GM10847 (cell line): ENCODE data around the gene DDX10.

ENCODE experiments used
- POLR2A ChIP-seq: IDR thresholded peaks from 2 replicates; pipeline ENCODE4 v1.6.1; 2011; ENCODE audit not compliant: insufficient read length; ENCODE audit errors: extremely low read depth

Gene DDX10

DNA sequence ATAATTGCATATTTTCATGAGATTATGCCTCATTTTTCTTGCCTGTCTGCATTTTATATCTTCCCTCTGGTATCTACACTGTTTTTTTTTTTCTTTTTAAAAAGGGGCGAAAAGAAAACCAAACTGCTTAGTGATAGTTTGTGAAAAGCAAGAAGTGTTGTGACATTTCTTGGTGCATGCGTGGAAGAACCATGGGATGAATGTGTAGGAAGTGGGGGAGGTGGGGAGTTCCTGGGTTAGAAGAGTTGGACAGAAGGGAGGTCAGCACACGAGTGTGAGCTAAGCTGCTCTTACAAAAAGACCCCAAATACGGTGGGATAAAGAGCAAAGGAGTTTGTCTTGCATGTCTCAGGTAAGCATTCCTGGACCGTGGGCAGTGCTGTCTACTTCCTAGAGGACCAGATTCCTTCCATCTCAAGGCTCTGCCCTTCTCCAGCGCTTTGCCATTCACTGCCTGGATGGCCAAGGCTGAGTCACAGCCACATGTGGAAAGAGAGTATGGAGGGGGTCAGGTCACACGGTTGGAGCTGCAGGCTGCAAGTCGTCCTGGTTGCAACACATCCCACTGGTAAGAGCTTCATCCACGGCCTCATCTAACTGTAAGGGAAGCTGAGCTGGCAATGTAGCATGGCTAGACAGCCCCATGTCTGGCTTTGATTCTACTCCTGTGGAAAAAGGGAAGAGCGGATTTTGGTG is 300.6 kb downstream of the DDX10 start:
- no peak for TF ChIP-seq POLR2A

DNA sequence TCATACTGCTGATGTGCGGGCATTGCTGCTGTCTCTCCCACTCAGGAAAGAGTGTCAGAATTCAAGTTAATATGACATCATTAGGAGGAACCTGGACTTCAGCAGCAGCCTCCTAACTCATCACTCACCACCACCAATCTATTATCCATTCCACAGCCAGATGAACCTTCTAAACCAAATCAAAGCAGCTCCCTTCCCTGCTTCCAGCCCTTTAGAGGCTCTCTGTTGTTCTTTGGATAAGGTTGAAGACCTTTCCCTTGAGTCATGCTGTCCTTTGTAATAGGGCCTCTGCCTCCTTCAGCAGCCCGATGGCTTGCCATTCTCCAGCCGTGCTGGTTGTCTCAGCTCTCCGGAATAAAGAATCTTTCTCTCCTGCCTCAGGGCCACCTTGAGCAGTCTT is 301.3 kb downstream of the DDX10 start:
- TF ChIP-seq POLR2A: no peak

GRCh38 chr11:108966978-108967377 is 302.1 kb downstream of the DDX10 start:
- TF ChIP-seq POLR2A: no peak

DNA sequence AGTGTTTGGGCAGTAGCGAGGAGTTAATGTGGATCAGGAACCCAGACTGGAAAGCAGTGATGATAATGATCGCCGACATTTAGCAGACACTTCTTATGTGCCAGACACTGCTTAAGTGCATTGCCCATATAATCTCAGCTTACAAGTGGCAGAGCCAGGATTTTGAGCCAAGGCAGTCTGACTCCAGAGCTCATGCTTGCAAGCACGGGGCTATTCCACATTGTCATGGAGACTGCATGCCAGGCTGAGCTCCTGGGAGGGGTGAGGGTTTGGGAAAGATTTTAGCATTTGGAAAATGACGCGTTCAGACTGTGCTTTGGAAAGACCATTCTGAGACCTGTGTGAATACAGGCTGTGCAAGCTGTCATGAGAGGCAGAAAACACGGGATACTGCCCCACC is 302.7 kb downstream of the DDX10 start:
- TF ChIP-seq POLR2A: no peak

DNA sequence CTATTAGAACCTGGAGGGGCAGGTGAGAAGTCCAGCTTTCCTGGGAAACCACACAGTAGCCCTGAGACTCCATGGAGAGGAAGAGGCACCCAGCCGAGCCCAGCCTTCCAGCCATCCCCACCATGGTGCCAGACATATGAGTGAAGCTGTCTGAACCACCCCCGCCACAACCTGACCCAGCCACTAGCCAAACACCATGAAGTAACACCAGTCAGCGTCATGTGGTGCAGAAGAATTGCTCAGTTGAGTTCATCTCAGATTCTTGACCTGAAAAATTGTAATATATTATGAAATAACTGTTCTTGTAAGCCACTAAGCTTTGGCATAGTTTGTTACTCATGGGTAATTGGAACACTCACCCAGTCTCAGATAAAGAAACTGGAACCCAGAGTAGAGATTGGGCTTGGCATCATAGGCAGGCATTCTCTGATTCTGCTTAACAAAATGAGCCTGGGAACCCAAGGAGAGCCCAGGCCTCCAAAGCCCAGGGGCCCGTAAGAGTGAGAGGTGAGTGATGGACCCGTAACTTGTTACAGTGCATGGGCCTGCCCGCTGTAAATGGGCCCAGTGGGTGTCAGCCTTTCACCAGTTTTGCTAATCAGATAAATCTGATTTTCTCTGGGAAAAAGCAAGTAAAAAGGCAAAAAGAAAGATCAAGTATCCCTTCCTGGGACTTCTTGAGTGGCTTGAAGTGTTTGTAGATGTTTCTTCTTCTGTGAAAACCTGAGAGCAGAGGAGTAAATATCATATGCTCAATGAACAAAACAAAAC is 305.5 kb downstream of the DDX10 start:
- TF ChIP-seq POLR2A: no peak

DNA sequence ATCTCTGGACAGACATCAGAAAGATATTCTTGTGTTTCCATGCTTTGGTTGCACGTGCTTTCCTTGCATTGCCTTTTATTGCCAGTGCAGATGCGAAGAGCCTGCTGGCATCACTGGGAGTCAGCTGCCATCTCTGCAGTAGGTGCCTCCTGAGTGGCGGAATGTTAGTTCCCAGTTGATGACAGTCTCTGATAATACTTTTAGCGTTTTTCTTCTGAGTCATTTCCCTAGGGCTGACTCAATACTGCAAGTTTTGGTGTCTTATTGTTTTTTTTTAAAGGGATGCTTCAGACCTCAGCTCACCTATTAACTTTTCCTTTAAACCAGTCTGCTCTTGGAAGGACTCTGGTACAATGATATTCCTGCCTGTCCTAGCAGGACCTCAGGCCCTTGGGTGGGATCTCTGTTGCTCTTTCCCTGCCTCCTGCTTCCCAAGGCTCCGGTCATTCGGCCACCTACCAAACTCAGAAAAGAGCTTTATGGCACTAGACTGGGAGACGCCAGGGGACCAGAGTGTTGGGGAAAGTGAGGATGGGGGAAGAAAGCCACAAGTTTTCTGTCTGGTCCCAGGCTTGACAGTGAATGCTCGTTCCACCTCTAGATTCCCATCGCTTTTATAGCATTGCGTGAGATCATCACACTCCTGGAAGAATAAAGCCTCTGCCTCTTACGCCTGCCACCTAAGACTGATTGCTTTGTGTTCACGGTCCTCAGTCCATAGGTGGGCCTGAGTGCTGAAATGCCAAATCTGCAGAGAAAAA is 308.7 kb downstream of the DDX10 start:
- TF ChIP-seq POLR2A: no peak

- no peak for TF ChIP-seq POLR2A
Observed at GRCh38 chr11:108975026-108975425, 310.2 kb downstream of the DDX10 start.

DNA sequence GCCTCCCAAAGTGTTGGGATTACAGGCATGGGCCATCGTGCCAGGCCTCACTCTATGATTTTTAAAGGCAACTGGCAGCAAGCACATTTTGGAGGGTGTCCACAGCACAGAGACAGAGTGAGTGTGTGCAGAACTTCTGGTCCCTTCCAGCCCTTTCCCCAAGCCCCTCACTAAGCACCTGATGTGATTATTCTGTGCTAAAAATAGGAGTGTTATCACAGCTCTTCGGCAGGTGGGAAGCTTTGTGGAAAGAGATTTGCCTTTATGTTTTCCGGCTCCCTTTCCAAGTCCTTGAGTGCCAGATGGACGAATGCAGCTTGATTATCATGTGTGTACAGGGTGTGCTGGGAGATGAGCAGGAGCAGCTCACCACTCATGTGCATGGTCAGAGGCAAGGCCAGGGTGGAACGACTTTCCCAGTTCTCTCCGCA is 310.8 kb downstream of the DDX10 start:
- no peak for TF ChIP-seq POLR2A

DNA sequence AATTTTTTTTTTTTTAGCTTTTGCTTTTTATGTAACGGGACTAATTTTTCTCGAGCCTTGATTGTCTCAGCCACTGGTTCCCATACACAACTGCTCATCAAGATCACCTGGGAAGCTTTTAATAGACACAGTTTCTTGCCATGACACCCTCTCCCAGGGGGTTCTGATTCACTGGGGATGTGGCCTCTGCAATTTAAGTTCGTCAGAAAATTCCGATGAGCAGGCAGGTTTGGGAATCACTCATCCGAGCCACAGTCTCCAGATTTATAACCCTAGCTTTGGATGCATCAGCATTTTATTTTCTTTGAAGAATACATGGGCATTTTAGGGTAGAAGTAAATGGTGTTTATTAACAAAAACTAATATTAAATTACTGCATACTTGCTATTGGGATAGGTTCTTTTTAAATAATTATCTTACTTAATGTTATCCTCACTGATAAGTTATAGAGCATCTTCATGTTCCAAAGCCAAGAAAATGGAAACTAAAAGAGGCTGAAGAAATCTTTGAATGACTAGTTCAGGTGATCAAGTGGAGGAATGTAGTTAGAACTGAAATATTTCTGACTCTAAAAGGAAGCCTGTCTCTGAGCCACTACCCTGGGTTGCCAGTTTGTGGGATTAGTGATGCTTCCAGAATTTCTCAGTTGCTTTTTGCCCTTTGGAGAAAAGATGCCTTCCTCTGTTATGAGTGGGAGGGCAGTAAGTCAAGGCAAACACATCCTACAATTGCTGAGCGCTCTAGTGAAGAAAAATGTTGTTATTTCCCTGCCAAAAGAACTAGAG is 319.0 kb downstream of the DDX10 start:
- TF ChIP-seq POLR2A: no peak

DNA sequence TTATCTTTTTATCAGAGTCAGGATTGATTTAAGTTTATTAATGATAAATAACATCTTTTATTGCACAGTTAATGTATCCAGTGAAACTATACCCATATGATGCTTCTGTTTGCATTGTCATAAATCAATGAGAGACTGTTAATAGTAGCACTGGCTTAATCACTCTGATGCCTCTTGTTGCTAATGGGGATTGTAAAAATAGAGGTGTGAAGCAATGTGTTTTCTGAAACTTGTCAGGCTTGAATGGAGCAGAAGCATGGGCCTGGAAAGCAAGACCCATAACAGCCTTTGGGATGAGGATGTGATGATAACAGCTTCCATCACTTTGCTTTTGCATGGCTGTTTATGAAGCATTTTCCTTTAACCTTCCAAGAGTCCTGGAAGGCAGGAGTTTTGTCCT is 319.7 kb downstream of the DDX10 start:
- TF ChIP-seq POLR2A: no peak

DNA sequence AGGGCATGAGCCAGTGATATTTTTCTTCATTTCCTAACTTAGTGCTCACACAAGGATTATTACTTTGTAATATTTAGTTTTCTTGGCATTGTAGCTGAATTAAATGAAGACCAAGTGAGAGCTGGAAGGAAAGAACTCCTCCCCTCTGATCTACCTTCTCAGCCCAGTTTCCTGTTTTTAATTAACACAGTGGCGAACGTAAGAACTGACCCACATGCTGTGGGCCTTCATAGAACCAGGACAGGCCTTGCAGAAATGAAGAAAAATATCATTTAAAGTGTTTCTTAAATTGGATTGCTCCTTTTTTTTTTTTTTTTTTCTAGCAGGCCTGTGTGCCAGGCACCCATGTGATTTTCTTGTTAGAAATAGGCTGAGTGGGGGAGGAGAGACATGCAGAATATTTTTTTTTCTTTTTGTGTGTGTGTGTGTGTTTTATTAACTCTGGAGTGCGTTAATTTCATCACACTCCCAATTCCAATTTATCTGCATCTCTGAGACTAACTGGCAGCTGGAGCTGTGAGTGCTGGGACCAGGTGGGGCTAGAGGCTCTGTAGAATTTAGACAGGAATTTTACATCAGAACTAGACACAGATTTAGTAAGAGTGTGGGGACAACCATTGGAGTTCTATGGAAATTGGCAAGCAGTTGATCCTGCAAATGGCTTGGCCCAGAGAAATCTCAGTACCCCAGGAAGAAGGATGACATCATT is 320.5 kb downstream of the DDX10 start:
- TF ChIP-seq POLR2A: no peak

DNA sequence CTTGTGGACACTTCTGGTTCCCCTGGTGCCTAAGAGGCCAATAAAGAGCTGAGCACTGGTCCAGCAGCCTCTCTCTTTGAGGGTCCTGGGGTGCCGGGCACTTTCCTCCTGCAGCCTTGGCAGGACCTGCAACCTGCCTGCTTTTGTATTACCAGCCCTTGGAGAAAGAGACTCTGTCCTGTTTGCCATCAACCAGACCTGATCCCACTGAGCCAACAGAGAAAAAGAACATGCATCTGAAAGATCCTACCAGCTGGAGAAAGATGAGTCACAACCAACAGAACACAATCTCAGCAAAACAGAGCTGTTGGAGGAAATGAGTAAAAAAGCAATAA is 321.0 kb downstream of the DDX10 start:
- TF ChIP-seq POLR2A: no peak
